Trophoblast cell (in vitro differentiated cells and primary cell): ENCODE measurements around the gene ZNF536.

Experiments used
- DNase-seq, 2 donors: peaks; one replicate each; pipeline ENCODE4 v3.0.0-alpha.2; 2016
- H2AFZ ChIP-seq: 2 replicates; pipeline ENCODE4 v1.6.1; 2013; ENCODE audit warnings: low read length, moderate library complexity, mild to moderate bottlenecking; ENCODE audit not compliant: insufficient read depth, poor library complexity
- H2AK5ac ChIP-seq: 2 replicates; pipeline ENCODE4 v1.6.1; 2013; ENCODE audit warnings: mild to moderate bottlenecking, low read length
- H2BK120ac ChIP-seq: 2 replicates; pipeline ENCODE4 v1.6.1; 2013; ENCODE audit warnings: low read length, mild to moderate bottlenecking, moderate library complexity; ENCODE audit not compliant: insufficient read depth, poor library complexity
- H2BK12ac ChIP-seq: 2 replicates; pipeline ENCODE4 v1.6.1; 2013; ENCODE audit warnings: mild to moderate bottlenecking, low read length, moderate library complexity
- H2BK5ac ChIP-seq: 2 replicates; pipeline ENCODE4 v1.6.1; 2013; ENCODE audit warnings: low read length, low read depth, moderate library complexity, mild to moderate bottlenecking; ENCODE audit not compliant: poor library complexity
- H3K14ac ChIP-seq: 2 replicates; pipeline ENCODE4 v1.6.1; 2013; ENCODE audit warnings: mild to moderate bottlenecking, low read length
- H3K18ac ChIP-seq: 2 replicates; pipeline ENCODE4 v1.6.1; 2013; ENCODE audit warnings: mild to moderate bottlenecking, low read length
- H3K23ac ChIP-seq: 2 replicates; pipeline ENCODE4 v1.6.1; 2013; ENCODE audit warnings: low read length
- H3K27ac ChIP-seq: 2 replicates; pipeline ENCODE4 v1.5.1; 2013; ENCODE audit warnings: low read depth, mild to moderate bottlenecking, inconsistent platforms, low read length, moderate library complexity
- H3K27me3 ChIP-seq: 2 replicates; pipeline ENCODE4 v1.6.1; 2013; ENCODE audit warnings: inconsistent platforms, mild to moderate bottlenecking, low read length, moderate library complexity; ENCODE audit not compliant: insufficient read depth
- H3K36me3 ChIP-seq, 2 experiments: 1 replicate in 1 of 2; 2 replicates in 1 of 2; pipeline ENCODE4 v1.6.1; 2013; ENCODE audit warnings: low read length in 2 of 2, mild to moderate bottlenecking in 2 of 2, moderate library complexity in 1 of 2; ENCODE audit not compliant: insufficient read depth in 2 of 2, control insufficient read depth in 1 of 2
- H3K4ac ChIP-seq: 2 replicates; pipeline ENCODE4 v1.6.1; 2013; ENCODE audit warnings: low read depth, mild to moderate bottlenecking, low read length, moderate library complexity
- H3K4me1 ChIP-seq, 2 experiments: 1 replicate in 1 of 2; 2 replicates in 1 of 2; pipeline ENCODE4 v1.6.1; 2013; ENCODE audit warnings: low read length in 2 of 2, mild to moderate bottlenecking in 2 of 2, moderate library complexity in 1 of 2; ENCODE audit not compliant: insufficient read depth in 2 of 2, control insufficient read depth in 1 of 2
- H3K4me2 ChIP-seq: 2 replicates; pipeline ENCODE4 v1.6.1; 2013; ENCODE audit warnings: inconsistent platforms, mild to moderate bottlenecking, low read length, moderate library complexity
- H3K4me3 ChIP-seq: 2 replicates; pipeline ENCODE4 v1.5.1; 2013; ENCODE audit warnings: mild to moderate bottlenecking, low read depth, low read length, inconsistent platforms
- H3K79me1 ChIP-seq: one replicate; pipeline ENCODE4 v1.6.1; 2013; ENCODE audit warnings: low read length
- H3K79me2 ChIP-seq: 2 replicates; pipeline ENCODE4 v1.6.1; 2013; ENCODE audit warnings: low read length, mild to moderate bottlenecking; ENCODE audit not compliant: control insufficient read depth, insufficient read depth, poor library complexity
- H3K9ac ChIP-seq: 2 replicates; pipeline ENCODE4 v1.6.1; 2013; ENCODE audit warnings: mild to moderate bottlenecking, low read length
- H3K9me3 ChIP-seq: 2 replicates; pipeline ENCODE4 v1.6.1; 2013; ENCODE audit warnings: low read depth, mild to moderate bottlenecking, control low read depth, inconsistent platforms, low read length; ENCODE audit not compliant: insufficient read depth
- H4K12ac ChIP-seq: 2 replicates; pipeline ENCODE4 v1.6.1; 2013; ENCODE audit warnings: low read depth, mild to moderate bottlenecking, low read length, moderate library complexity
- H4K8ac ChIP-seq: 2 replicates; pipeline ENCODE4 v1.6.1; 2013; ENCODE audit warnings: low read depth, mild to moderate bottlenecking, low read length, moderate library complexity
- H4K91ac ChIP-seq: one replicate; pipeline ENCODE4 v1.6.1; 2013; ENCODE audit warnings: low read depth, mild to moderate bottlenecking, low read length, moderate library complexity
- WGBS: extraction: QIAGEN DNeasy Blood & Tissue Kit; methylation state at CpG from one replicate; pipeline ENCODE4 v1.1.7; 2013; ENCODE audit warnings: missing lambda C conversion rate; ENCODE audit not compliant: insufficient read length, insufficient coverage; ENCODE audit errors: extremely low coverage; 5-methylcytosine and 5-hydroxymethylcytosine counted together

Gene ZNF536

GRCh38 chr19:30498707-30499106 lies 126.5 kb downstream of the ZNF536 start:
- no peak for DNase-seq
- no peak overlapping the region for H3K27ac ChIP-seq
- no peak overlapping the region for H4K12ac ChIP-seq
- H2AFZ ChIP-seq: no peak overlapping the region
- no peaks in the 10 kb centered on the region for H3K27me3 ChIP-seq
- no peak overlapping the region for H2AK5ac ChIP-seq
- no peak overlapping the region for H3K9ac ChIP-seq
- no peaks in the 10 kb centered on the region for H3K79me2 ChIP-seq
- no peak overlapping the region for H3K4me3 ChIP-seq
- H3K4me2 ChIP-seq: no peak overlapping the region
- H2BK12ac ChIP-seq: no peak overlapping the region
- no peak overlapping the region for H3K4ac ChIP-seq
- H4K8ac ChIP-seq: no peak overlapping the region
- no peaks in the 10 kb centered on the region for H3K79me1 ChIP-seq
- H3K23ac ChIP-seq: no peak overlapping the region
- no peaks in the 10 kb centered on the region for H3K36me3 ChIP-seq
- H3K9me3 ChIP-seq: no peaks in the 10 kb centered on the region
- H4K91ac ChIP-seq: no peak overlapping the region
- H2BK5ac ChIP-seq: no peak overlapping the region
- WGBS: no CpG with 5 or more reads among the region's 12 CpGs
- no peak overlapping the region for H3K14ac ChIP-seq
- no peak overlapping the region for H3K18ac ChIP-seq
- H2BK120ac ChIP-seq: no peak overlapping the region
- no peaks in the 10 kb centered on the region for H3K4me1 ChIP-seq

- no peak overlapping the region for H2AFZ ChIP-seq
- H3K9me3 ChIP-seq: no peaks in the 10 kb centered on the region
- no peaks in the 10 kb centered on the region for H3K27me3 ChIP-seq
- no peak overlapping the region for H3K18ac ChIP-seq
- H3K4me2 ChIP-seq: no peak overlapping the region
- H3K79me2 ChIP-seq: no peaks in the 10 kb centered on the region
- DNase-seq: no peak
- H3K23ac ChIP-seq: no peak overlapping the region
- no peak overlapping the region for H3K9ac ChIP-seq
- no peak overlapping the region for H2BK12ac ChIP-seq
- H2BK5ac ChIP-seq: no peak overlapping the region
- no peaks in the 10 kb centered on the region for H3K4me1 ChIP-seq
- no peak overlapping the region for H3K4me3 ChIP-seq
- H4K8ac ChIP-seq: no peak overlapping the region
- no peak overlapping the region for H2AK5ac ChIP-seq
- no peaks in the 10 kb centered on the region for H3K36me3 ChIP-seq
- H3K4ac ChIP-seq: no peak overlapping the region
- H4K91ac ChIP-seq: no peak overlapping the region
- no peak overlapping the region for H3K14ac ChIP-seq
- H2BK120ac ChIP-seq: no peak overlapping the region
- no peak overlapping the region for H4K12ac ChIP-seq
- no peak overlapping the region for H3K27ac ChIP-seq
- H3K79me1 ChIP-seq: no peaks in the 10 kb centered on the region
These were observed 132.1 kb downstream of the ZNF536 start for GRCh38 chr19:30504272-30504671.

GRCh38 chr19:30512176-30513081 lies 140.2 kb downstream of the ZNF536 start:
- Histone ChIP-seq H2AFZ (no peak overlapping the region), H3K27ac (no peak overlapping the region), H2BK5ac (no peak overlapping the region), H3K18ac (no peak overlapping the region), H3K79me1 (no peaks in the 10 kb centered on the region), H4K91ac (no peak overlapping the region), H3K4me2 (no peak overlapping the region), H3K4me3 (no peak overlapping the region), H3K14ac (no peak overlapping the region), H3K23ac (no peak overlapping the region), H3K9me3 (no peaks in the 10 kb centered on the region), H2BK12ac (no peak overlapping the region), H3K4ac (no peak overlapping the region), H3K9ac (no peak overlapping the region), H2BK120ac (no peak overlapping the region), H3K36me3 (no peaks in the 10 kb centered on the region), H2AK5ac (no peak overlapping the region), H3K4me1 (no peaks in the 10 kb centered on the region), H3K79me2 (no peaks in the 10 kb centered on the region), H4K12ac (no peak overlapping the region), H4K8ac (no peak overlapping the region), H3K27me3 (no peaks in the 10 kb centered on the region)
- WGBS: no CpG with 5 or more reads among the region's 10 CpGs
- DNase-seq: no peak

GRCh38 chr19:30513082-30513411 lies 140.9 kb downstream of the ZNF536 start:
- Histone ChIP-seq H4K8ac (no peak overlapping the region), H3K9me3 (no peaks in the 10 kb centered on the region), H2BK5ac (no peak overlapping the region), H3K79me2 (no peaks in the 10 kb centered on the region), H2AK5ac (no peak overlapping the region), H3K4ac (no peak overlapping the region), H4K91ac (no peak overlapping the region), H3K4me1 (no peaks in the 10 kb centered on the region), H3K27ac (no peak overlapping the region), H2BK120ac (no peak overlapping the region), H2BK12ac (no peak overlapping the region), H3K4me3 (no peak overlapping the region), H3K9ac (no peak overlapping the region), H3K14ac (no peak overlapping the region), H3K79me1 (no peaks in the 10 kb centered on the region), H2AFZ (no peak overlapping the region), H3K23ac (no peak overlapping the region), H3K36me3 (no peaks in the 10 kb centered on the region), H3K4me2 (no peak overlapping the region), H4K12ac (no peak overlapping the region), H3K18ac (no peak overlapping the region), H3K27me3 (no peaks in the 10 kb centered on the region)
- no CpG with 5 or more reads among the region's 6 CpGs for WGBS
- DNase-seq: no peak
